ENCODE measurements around the gene ADAM29. TPM values are rescaled to one million over a fixed set of nuclear protein-coding genes. Genes with fewer than 3 reads are reported as not detected.

ADAM29 gene
- total and polyA plus RNA-seq, 2 of the 4 experiments (the other 2 are of a cell fraction): not detected

- WGBS, 2 experiments (ENCODE audit: extremely low coverage in 2 of 2, insufficient read length in 1 of 2): 20% methylated on average over 1 of the region's 3 CpGs; no CpG with 5 or more reads in 1 of the 2 experiments
- Histone ChIP-seq H4K8ac (ENCODE audit: low read depth in 2 of 2, low read length in 2 of 2) (no peak overlapping the region), H2AFZ (replicated peaks; ENCODE audit: low read length, poor library complexity) (no peak overlapping the region), H3K36me3 (ENCODE audit: control insufficient read depth, insufficient read depth, low read length) (no peaks in the 10 kb centered on the region), H3K14ac (replicated peaks; ENCODE audit: low read depth, low read length) (no peak overlapping the region), H3K9ac (ENCODE audit: low read depth, low read length) (no peak overlapping the region), H2BK5ac (ENCODE audit: low read depth, low read length, poor library complexity, severe bottlenecking) (no peak overlapping the region), H3K23ac (ENCODE audit: low read depth, low read length) (no peak overlapping the region), H3K79me1 (ENCODE audit: low read depth in 1 of 2, low read length in 2 of 2) (no peaks in the 10 kb centered on the region), H4K5ac (ENCODE audit: low read depth, low read length) (no peak overlapping the region), H3K56ac (ENCODE audit: extremely low read depth, insufficient read depth, low read length) (no peak overlapping the region), H4K20me1 (ENCODE audit: insufficient read depth, low read length) (no peaks in the 10 kb centered on the region), H3K4me1 (ENCODE audit: control insufficient read depth, insufficient read depth, low read length) (no peaks in the 10 kb centered on the region), H3K9me1 (ENCODE audit: insufficient read depth, low read length) (no peaks in the 10 kb centered on the region), H3K4me2 (ENCODE audit: low read depth, low read length) (no peak overlapping the region), H3K4me3 (ENCODE audit: insufficient read depth, low read depth, low read length) (no peak overlapping the region), H3K9me3 (ENCODE audit: control insufficient read depth, insufficient read depth, low read length) (peaks cover 5% of the 10 kb centered on the region; the same call in 1 of the 2 replicates), H2AK9ac (replicated peaks; ENCODE audit: low read depth, low read length, poor library complexity) (no peak overlapping the region), H2AK5ac (ENCODE audit: low read depth, low read length) (no peak overlapping the region), H2BK15ac (ENCODE audit: low read depth, low read length) (no peak overlapping the region), H4K91ac (ENCODE audit: insufficient read depth, low read depth, low read length) (no peak overlapping the region), H2BK20ac (ENCODE audit: low read depth, low read length) (no peak overlapping the region), H3K18ac (ENCODE audit: low read depth, low read length) (no peak overlapping the region), H3K27ac (ENCODE audit: insufficient read depth, low read length) (no peak overlapping the region), H3K27me3 (ENCODE audit: control insufficient read depth, insufficient read depth, low read length) (no peaks in the 10 kb centered on the region), H3K4ac (ENCODE audit: low read depth, low read length) (no peak overlapping the region), H2BK120ac (ENCODE audit: low read depth, low read length) (no peak overlapping the region)
- DNase-seq (no peak), ATAC-seq (ENCODE audit: low read depth) (no peak)
- CTCF ChIA-PET: no interaction called here
- TF ChIP-seq RAD21 (IDR thresholded peaks at IDR 0.05; ENCODE audit: low read length) (no peak), MXI1 (IDR thresholded peaks at IDR 0.05; ENCODE audit: borderline replicate concordance, low read depth, low read length) (no peak), SMC3 (IDR thresholded peaks at IDR 0.05; ENCODE audit: low read depth, low read length) (no peak), RFX5 (IDR thresholded peaks at IDR 0.05; ENCODE audit: low read depth, low read length) (no peak), MAFK (IDR thresholded peaks at IDR 0.05; ENCODE audit: low read depth, low read length) (no peak), POLR2A (IDR thresholded peaks at IDR 0.05; ENCODE audit: low read depth, low read length) (no peak)
- TF ChIP-seq, protein P1, sequence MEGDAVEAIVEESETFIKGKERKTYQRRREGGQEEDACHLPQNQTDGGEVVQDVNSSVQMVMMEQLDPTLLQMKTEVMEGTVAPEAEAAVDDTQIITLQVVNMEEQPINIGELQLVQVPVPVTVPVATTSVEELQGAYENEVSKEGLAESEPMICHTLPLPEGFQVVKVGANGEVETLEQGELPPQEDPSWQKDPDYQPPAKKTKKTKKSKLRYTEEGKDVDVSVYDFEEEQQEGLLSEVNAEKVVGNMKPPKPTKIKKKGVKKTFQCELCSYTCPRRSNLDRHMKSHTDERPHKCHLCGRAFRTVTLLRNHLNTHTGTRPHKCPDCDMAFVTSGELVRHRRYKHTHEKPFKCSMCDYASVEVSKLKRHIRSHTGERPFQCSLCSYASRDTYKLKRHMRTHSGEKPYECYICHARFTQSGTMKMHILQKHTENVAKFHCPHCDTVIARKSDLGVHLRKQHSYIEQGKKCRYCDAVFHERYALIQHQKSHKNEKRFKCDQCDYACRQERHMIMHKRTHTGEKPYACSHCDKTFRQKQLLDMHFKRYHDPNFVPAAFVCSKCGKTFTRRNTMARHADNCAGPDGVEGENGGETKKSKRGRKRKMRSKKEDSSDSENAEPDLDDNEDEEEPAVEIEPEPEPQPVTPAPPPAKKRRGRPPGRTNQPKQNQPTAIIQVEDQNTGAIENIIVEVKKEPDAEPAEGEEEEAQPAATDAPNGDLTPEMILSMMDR (conservative IDR thresholded peaks at IDR 0.05; ENCODE audit: low read depth, low read length): no peak
- in situ Hi-C loops (cut with MboI; ENCODE audit: low sequenced_read_pairs) (no loop called here), intact Hi-C loops (cut with micrococcal nuclease) (no loop called here), dilution Hi-C loops (cut with HindIII; ENCODE audit: low sequenced_read_pairs, unreplicated experiment) (no loop called here)
- no TSS peak for BruUV-seq (replicated peaks)
- POLR2A ChIA-PET (ENCODE audit: unreplicated experiment): no interaction called here
Measured at GRCh38 chr4:174869339-174869738, 48.8 kb upstream of the ADAM29 start.
